Type B pancreatic cell (in vitro differentiated cells): ENCODE results near the gene SOAT1. TPM values are rescaled to one million over a fixed set of nuclear protein-coding genes. Genes with fewer than 3 reads are reported as not detected.
A peak's percentile ranks its signal among the peaks of the same experiment; 100 is the strongest.

Experiments used
- DNase-seq: peaks from one replicate; pipeline ENCODE4 v3.0.0; 2021; ENCODE audit warnings: mixed read lengths; ENCODE audit not compliant: unreplicated experiment; ENCODE audit errors: extremely low spot score
- H3K27ac Mint-ChIP-seq: 2 replicates; pipeline ENCODE4 v1.8.0; 2021; ENCODE audit warnings: mild to moderate bottlenecking, mixed read lengths
- H3K27me3 Mint-ChIP-seq: 2 replicates; pipeline ENCODE4 v1.8.0; 2021; ENCODE audit warnings: mixed read lengths
- H3K36me3 Mint-ChIP-seq: 2 replicates; pipeline ENCODE4 v1.8.0; 2021; ENCODE audit warnings: mixed read lengths
- H3K4me1 Mint-ChIP-seq: one replicate; pipeline ENCODE4 v1.8.0; 2021; ENCODE audit warnings: mixed read lengths; ENCODE audit not compliant: unreplicated experiment
- H3K4me3 Mint-ChIP-seq: 2 replicates; pipeline ENCODE4 v1.8.0; 2021; ENCODE audit warnings: mild to moderate bottlenecking, mixed read lengths
- H3K9me3 Mint-ChIP-seq: 2 replicates; pipeline ENCODE4 v1.8.0; 2021; ENCODE audit warnings: mixed read lengths
- CTCF ChIP-seq: fragments of 200-600 bp; sonication (generic); conservative IDR thresholded peaks from 2 replicates; pipeline ENCODE4 v1.5.0; 2021; ENCODE audit warnings: antibody characterized with exemption, mild to moderate bottlenecking
- total RNA-seq: library from RNA; stranded (reverse); gene quantifications from 2 replicates; pipeline ENCODE4 v1.2.1, GENCODE V29; 2021; ENCODE audit warnings: low replicate concordance

Gene SOAT1
- total RNA-seq, 1 donor from 2014 or later, result 43.7 TPM

GRCh38 chr1:179369751-179370341 lies 76.2 kb downstream of the SOAT1 start:
- H3K9me3 Mint-ChIP-seq, result no peaks in the 10 kb centered on the region
- H3K36me3 Mint-ChIP-seq, result no peaks in the 10 kb centered on the region
- H3K27me3 Mint-ChIP-seq, result no peaks in the 10 kb centered on the region
- peak; percentile 89 for TF ChIP-seq CTCF
- H3K27ac Mint-ChIP-seq, result no peak overlapping the region
- H3K4me3 Mint-ChIP-seq, result no peak overlapping the region
- DNase-seq, result no peak
- peaks cover 10% of the 10 kb centered on the region for H3K4me1 Mint-ChIP-seq

- Mint-ChIP-seq H3K9me3 (no peaks in the 10 kb centered on the region), H3K27me3 (no peaks in the 10 kb centered on the region), H3K4me3 (no peak overlapping the region), H3K27ac (no peak overlapping the region), H3K4me1 (no peaks in the 10 kb centered on the region), H3K36me3 (no peaks in the 10 kb centered on the region)
- DNase-seq, result no peak
- no peak for TF ChIP-seq CTCF
These were observed 78.6 kb downstream of the SOAT1 start for GRCh38 chr1:179372160-179372559.

GRCh38 chr1:179376223-179376622 lies 82.6 kb downstream of the SOAT1 start:
- DNase-seq, result no peak

GRCh38 chr1:179380299-179380698 lies 86.7 kb downstream of the SOAT1 start:
- no peaks in the 10 kb centered on the region for H3K36me3 Mint-ChIP-seq
- no peaks in the 10 kb centered on the region for H3K27me3 Mint-ChIP-seq
- H3K4me3 Mint-ChIP-seq, result no peak overlapping the region

More at GRCh38 chr1:179376223-179376622, 82.6 kb downstream of the SOAT1 start:
- H3K9me3 Mint-ChIP-seq, result no peaks in the 10 kb centered on the region
- no peaks in the 10 kb centered on the region for H3K4me1 Mint-ChIP-seq
- H3K27me3 Mint-ChIP-seq, result no peaks in the 10 kb centered on the region
- H3K4me3 Mint-ChIP-seq, result no peak overlapping the region
- no peak for TF ChIP-seq CTCF
- no peak overlapping the region for H3K27ac Mint-ChIP-seq
- H3K36me3 Mint-ChIP-seq, result no peaks in the 10 kb centered on the region

DNA sequence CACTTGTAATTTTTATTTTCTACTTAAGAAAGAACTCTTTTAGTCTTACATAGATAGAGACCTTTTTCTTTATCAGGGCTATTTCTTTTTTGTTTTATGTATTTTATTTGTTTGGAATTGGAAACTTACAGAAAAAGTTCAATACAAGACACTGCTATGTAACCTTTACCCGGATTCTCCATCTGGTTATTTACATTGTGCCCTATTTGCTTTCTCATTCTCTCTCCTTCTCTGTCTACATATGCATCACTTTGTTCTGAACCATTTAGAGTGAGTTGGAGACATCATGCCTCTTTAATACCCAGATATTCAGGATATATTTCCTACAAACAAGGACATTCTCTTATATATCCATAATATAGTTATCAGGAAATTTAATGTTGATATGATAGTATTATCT lies 90.4 kb downstream of the SOAT1 start:
- H3K27me3 Mint-ChIP-seq, result no peaks in the 10 kb centered on the region
- no peaks in the 10 kb centered on the region for H3K9me3 Mint-ChIP-seq
- H3K4me3 Mint-ChIP-seq, result no peak overlapping the region
- no peak for DNase-seq
- H3K27ac Mint-ChIP-seq, result no peak overlapping the region
- H3K36me3 Mint-ChIP-seq, result no peaks in the 10 kb centered on the region
- H3K4me1 Mint-ChIP-seq, result no peaks in the 10 kb centered on the region
- no peak for TF ChIP-seq CTCF

More at GRCh38 chr1:179380299-179380698, 86.7 kb downstream of the SOAT1 start:
- no peak overlapping the region for H3K27ac Mint-ChIP-seq
- no peaks in the 10 kb centered on the region for H3K4me1 Mint-ChIP-seq
- DNase-seq, result no peak
- H3K9me3 Mint-ChIP-seq, result no peaks in the 10 kb centered on the region
- no peak for TF ChIP-seq CTCF

- TF ChIP-seq CTCF, result no peak
- Mint-ChIP-seq H3K27me3 (no peaks in the 10 kb centered on the region), H3K4me3 (no peak overlapping the region), H3K36me3 (no peaks in the 10 kb centered on the region), H3K9me3 (no peaks in the 10 kb centered on the region), H3K4me1 (no peaks in the 10 kb centered on the region), H3K27ac (no peak overlapping the region)
- DNase-seq, result no peak
These were observed 91.9 kb downstream of the SOAT1 start for GRCh38 chr1:179385510-179385909.
